Neutrophil (primary cell): ENCODE results near the gene SMARCAL1.
"Not testable (repeated sequence)": the region's sequence is repeated elsewhere in the genome, so short reads cannot be mapped to it uniquely, and the experiment has no call there.

Experiments
- H3K27ac ChIP-seq: fragments of 200-600 bp; sonication (generic); 2 replicates; pipeline ENCODE4 v1.5.1; 2016; ENCODE audit warnings: mild to moderate bottlenecking, moderate library complexity
- H3K27me3 ChIP-seq: fragments of 200-600 bp; sonication (generic); 2 replicates; pipeline ENCODE4 v1.6.0; 2016; ENCODE audit warnings: mild to moderate bottlenecking
- H3K36me3 ChIP-seq: fragments of 200-600 bp; sonication (generic); 2 replicates; pipeline ENCODE4 v1.5.1; 2017
- H3K4me1 ChIP-seq, 2 experiments: fragments of 200-600 bp in 1 of 2; sonication (generic) in 1 of 2; 1 replicate in 1 of 2; 2 replicates in 1 of 2; pipeline versions ENCODE4 v1.5.1 to v1.6.1; 2013 to 2016; ENCODE audit warnings: low read depth in 1 of 2, low read length in 1 of 2, mild to moderate bottlenecking in 1 of 2, moderate library complexity in 1 of 2; ENCODE audit not compliant: control insufficient read depth in 1 of 2, insufficient read depth in 1 of 2
- H3K4me3 ChIP-seq, 2 experiments: fragments of 200-600 bp in 1 of 2; sonication (generic) in 1 of 2; 1 replicate in 1 of 2; 2 replicates in 1 of 2; pipeline ENCODE4 v1.5.1; 2013 to 2016; ENCODE audit warnings: low read depth in 1 of 2, low read length in 1 of 2, mild to moderate bottlenecking in 1 of 2, moderate library complexity in 1 of 2
- H3K9me3 ChIP-seq: fragments of 200-600 bp; sonication (generic); 2 replicates; pipeline ENCODE4 v1.5.1; 2016
- CTCF ChIP-seq: fragments of 200-600 bp; sonication (generic); IDR thresholded peaks from 2 replicates; pipeline ENCODE4 v1.5.1; 2016; ENCODE audit warnings: antibody characterized with exemption

SMARCAL1 gene

GRCh38 chr2:216516730-216517350, 104.6 kb downstream of the SMARCAL1 start:
- H3K4me3 ChIP-seq, result no peak overlapping the region
- no peak for TF ChIP-seq CTCF
- no peak overlapping the region for H3K27ac ChIP-seq
- no peaks in the 10 kb centered on the region for H3K36me3 ChIP-seq
- H3K4me1 ChIP-seq, result no peaks in the 10 kb centered on the region
- no peaks in the 10 kb centered on the region for H3K27me3 ChIP-seq
- no peaks in the 10 kb centered on the region for H3K9me3 ChIP-seq

GRCh38 chr2:216517447-216518225, 105.4 kb downstream of the SMARCAL1 start:
- Histone ChIP-seq H3K9me3 (no peaks in the 10 kb centered on the region), H3K27me3 (no peaks in the 10 kb centered on the region), H3K27ac (no peak overlapping the region), H3K4me3 (no peak overlapping the region), H3K36me3 (no peaks in the 10 kb centered on the region), H3K4me1 (no peaks in the 10 kb centered on the region)
- no peak for TF ChIP-seq CTCF

DNA sequence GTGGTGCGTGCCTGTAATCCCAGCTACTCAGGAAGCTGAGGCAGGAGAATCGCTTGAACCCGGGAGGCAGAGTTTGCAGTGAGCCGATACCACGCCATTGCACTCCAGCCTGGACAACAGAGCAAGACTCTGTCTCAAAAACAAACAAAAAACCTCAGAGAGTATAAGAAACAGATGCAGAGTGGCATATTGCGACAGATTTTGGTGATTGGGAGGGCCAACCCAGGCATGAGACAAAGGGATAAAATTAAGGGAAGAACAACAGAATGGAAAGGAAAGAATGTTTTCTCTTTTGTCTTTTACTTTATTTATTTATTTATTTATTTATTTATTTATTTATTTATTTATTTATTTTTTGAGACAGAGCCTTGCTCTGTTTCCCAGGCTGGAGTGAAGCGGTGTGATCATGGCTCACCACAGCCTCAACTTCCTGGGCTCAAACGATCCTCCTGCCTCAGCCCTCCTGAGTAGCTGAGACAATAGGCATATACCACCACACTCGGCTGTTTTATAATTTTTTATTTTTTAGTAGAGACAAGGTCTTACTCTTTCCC, 106.4 kb downstream of the SMARCAL1 start:
- H3K27me3 ChIP-seq, H3K4me1 ChIP-seq, H3K4me3 ChIP-seq, H3K36me3 ChIP-seq, H3K9me3 ChIP-seq, H3K27ac ChIP-seq: not testable (repeated sequence)

GRCh38 chr2:216519154-216519762, 107.0 kb downstream of the SMARCAL1 start:
- Histone ChIP-seq H3K27me3 (no peaks in the 10 kb centered on the region), H3K4me3 (no peak overlapping the region), H3K27ac (no peak overlapping the region), H3K4me1 (no peaks in the 10 kb centered on the region), H3K36me3 (no peaks in the 10 kb centered on the region), H3K9me3 (no peaks in the 10 kb centered on the region)
- no peak for TF ChIP-seq CTCF

DNA sequence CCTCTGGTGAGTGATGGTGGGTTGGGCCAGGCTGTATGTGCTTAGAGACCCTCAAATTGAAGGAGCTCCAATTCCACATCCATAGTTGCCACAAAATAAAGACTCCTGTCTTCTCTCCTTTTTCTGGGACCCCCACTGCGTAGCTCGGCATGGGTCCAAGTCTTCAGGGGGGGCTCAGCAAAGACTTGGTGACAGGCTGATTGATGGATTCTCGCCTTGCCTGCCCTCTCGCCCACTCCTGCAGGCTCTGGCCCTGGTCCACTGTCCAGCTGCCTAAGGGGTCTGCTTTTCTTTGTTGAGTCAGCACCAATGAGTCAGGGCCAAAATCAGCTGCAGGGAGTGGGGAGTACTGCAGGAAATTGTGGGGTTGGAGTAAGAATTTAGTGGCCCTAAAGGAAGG, 107.8 kb downstream of the SMARCAL1 start:
- H3K36me3 ChIP-seq, result no peaks in the 10 kb centered on the region
- no peaks in the 10 kb centered on the region for H3K27me3 ChIP-seq
- H3K4me1 ChIP-seq, result no peaks in the 10 kb centered on the region
- H3K9me3 ChIP-seq, result no peaks in the 10 kb centered on the region
- no peak for TF ChIP-seq CTCF
- H3K4me3 ChIP-seq, result no peak overlapping the region
- no peak overlapping the region for H3K27ac ChIP-seq
